NB4 (cell line): ENCODE measurements around the gene DENND4A.

ENCODE experiments used
- CTCF ChIP-seq: IDR thresholded peaks from one replicate; pipeline ENCODE4 v1.5.1; 2012; ENCODE audit warnings: low read depth, low read length
- MYC ChIP-seq: IDR thresholded peaks from 2 replicates; pipeline ENCODE4 v1.6.1; 2011; ENCODE audit warnings: low read depth, low read length

GRCh38 chr15:65777053-65777452, 15.0 kb downstream of the DENND4A start:
- TF ChIP-seq CTCF (no peak), MYC (no peak)
